HepG2 (cell line): ENCODE data around the gene CCDC158. TPM values are rescaled to one million over a fixed set of nuclear protein-coding genes. Genes with fewer than 3 reads are reported as not detected.

Experiments
- AKNA ChIP-seq: sonication (generic); formaldehyde crosslinking; IDR thresholded peaks from 2 replicates; pipeline ENCODE4 v1.4.0; 2020; ENCODE audit warnings: missing genetic modification reagents, borderline replicate concordance
- DR1 ChIP-seq: sonication (generic); formaldehyde crosslinking; IDR thresholded peaks from 2 replicates; pipeline ENCODE4 v1.8.0; 2021; ENCODE audit warnings: mild to moderate bottlenecking, missing genetic modification reagents, inconsistent platforms
- GATA4 ChIP-seq: sonication (generic); IDR thresholded peaks from 2 replicates; pipeline ENCODE4 v1.6.1; 2016; ENCODE audit warnings: antibody characterized with exemption, low read depth, borderline replicate concordance
- GLI4 ChIP-seq: sonication (generic); formaldehyde crosslinking; IDR thresholded peaks from 2 replicates; pipeline ENCODE4 v1.5.1; 2020; ENCODE audit warnings: missing genetic modification reagents, mild to moderate bottlenecking, moderate library complexity, borderline replicate concordance
- GPBP1L1 ChIP-seq: sonication (generic); formaldehyde crosslinking; IDR thresholded peaks from 2 replicates; pipeline ENCODE4 v1.5.0; 2020; ENCODE audit warnings: mild to moderate bottlenecking, missing genetic modification reagents
- HES4 ChIP-seq: sonication (generic); formaldehyde crosslinking; IDR thresholded peaks from 2 replicates; pipeline ENCODE4 v1.9.0; 2021; ENCODE audit warnings: mild to moderate bottlenecking, missing genetic modification reagents, borderline replicate concordance
- SOX6 ChIP-seq, 2 experiments: fragments of 450-650 bp in 1 of 2; sonication (generic) in 1 of 2; formaldehyde crosslinking in 1 of 2; IDR thresholded peaks; 2 replicates each; pipeline versions ENCODE4 v1.4.0 to v1.6.1; 2017 to 2020; ENCODE audit warnings: antibody characterized with exemption in 1 of 2, mild to moderate bottlenecking in 1 of 2, missing genetic modification reagents in 1 of 2
- SP2 ChIP-seq: sonication (generic); formaldehyde crosslinking; IDR thresholded peaks from 2 replicates; pipeline ENCODE4 v1.5.1; 2020; ENCODE audit warnings: mild to moderate bottlenecking, missing genetic modification reagents
- ZBTB10 ChIP-seq: sonication (generic); formaldehyde crosslinking; IDR thresholded peaks from 2 replicates; pipeline ENCODE4 v1.4.0; 2020; ENCODE audit warnings: missing genetic modification reagents, borderline replicate concordance
- ZBTB14 ChIP-seq: sonication (generic); formaldehyde crosslinking; IDR thresholded peaks from 2 replicates; pipeline ENCODE4 v1.4.0; 2020; ENCODE audit warnings: missing genetic modification reagents
- ZBTB7A ChIP-seq: sonication (generic); formaldehyde crosslinking; IDR thresholded peaks from 2 replicates; pipeline ENCODE4 v1.8.0; 2022; ENCODE audit warnings: mild to moderate bottlenecking, missing genetic modification reagents
- ZFP1 ChIP-seq: IDR thresholded peaks from 2 replicates; pipeline ENCODE4 v1.6.1; 2016
- ZFY ChIP-seq: sonication (generic); formaldehyde crosslinking; IDR thresholded peaks from 2 replicates; pipeline ENCODE4 v1.4.0; 2020; ENCODE audit warnings: missing genetic modification reagents
- ZKSCAN5 ChIP-seq: sonication (generic); formaldehyde crosslinking; IDR thresholded peaks from 2 replicates; pipeline ENCODE4 v1.5.1; 2020; ENCODE audit warnings: mild to moderate bottlenecking, missing genetic modification reagents
- ZMAT3 ChIP-seq: sonication (generic); formaldehyde crosslinking; conservative IDR thresholded peaks from 2 replicates; pipeline ENCODE4 v1.7.0; 2021; ENCODE audit warnings: missing genetic modification reagents
- ZNF451 ChIP-seq: sonication (generic); formaldehyde crosslinking; IDR thresholded peaks from 2 replicates; pipeline ENCODE4 v1.5.0; 2020; ENCODE audit warnings: mild to moderate bottlenecking, missing genetic modification reagents
- ZNF619 ChIP-seq: sonication (generic); formaldehyde crosslinking; IDR thresholded peaks from 2 replicates; pipeline ENCODE4 v1.4.0; 2020; ENCODE audit warnings: mild to moderate bottlenecking, missing genetic modification reagents
- ZSCAN30 ChIP-seq: sonication (generic); formaldehyde crosslinking; IDR thresholded peaks from 2 replicates; pipeline ENCODE4 v1.5.0; 2020; ENCODE audit warnings: mild to moderate bottlenecking, missing genetic modification reagents
- ZSCAN9 ChIP-seq: IDR thresholded peaks from 2 replicates; pipeline ENCODE4 v1.6.1; 2016; ENCODE audit warnings: borderline replicate concordance
- polyA plus RNA-seq, 8 experiments: library from polyadenylated mRNA; depleted of rRNA in 3 of 8; stranded (reverse) in 7 of 8; unstranded in 1 of 8; fragments of >200 nt; fragmentation: Illumina TruSeq in 4 of 8; extraction: Trizol in 4 of 8; gene quantifications; 2 replicates each; pipeline versions ENCODE4 v1.2.1 to v1.2.3, GENCODE V29; 2011 to 2016; ENCODE audit warnings: low read depth in 4 of 8, missing spikeins in 1 of 8, mixed read lengths in 1 of 8; ENCODE audit not compliant: insufficient read depth in 1 of 8
- total RNA-seq, 5 experiments: library from RNA; depleted of rRNA; stranded (reverse); fragments of >200 nt; fragmentation: Illumina TruSeq; extraction: Trizol; gene quantifications; 2 replicates each; pipeline ENCODE4 v1.2.3, GENCODE V29; 2016; ENCODE audit warnings: low read depth in 1 of 5

Gene CCDC158
- total and polyA plus RNA-seq, 2 of the 13 experiments (the other 11 are each of a cell fraction or from before 2014, with no cell fraction given), result not detected

- TF ChIP-seq GPBP1L1 (no peak), SOX6 (IDR thresholded peaks at IDR 0.05) (no peak), SOX6 (CRISPR knock-in tag; IDR thresholded peaks at IDR 0.05) (peak; percentile 42), AKNA (CRISPR knock-in tag) (no peak), ZBTB7A (CRISPR knock-in tag) (peak; percentile 75; the same call in 1 of the 2 replicates), ZSCAN9 (CRISPR knock-in tag) (no peak), ZBTB14 (CRISPR knock-in tag) (peak; percentile 67), ZKSCAN5 (CRISPR knock-in tag) (no peak), ZNF451 (CRISPR knock-in tag) (no peak), SP2 (no peak), GLI4 (CRISPR knock-in tag) (no peak), ZSCAN30 (peak; percentile 84), ZNF619 (CRISPR knock-in tag) (no peak), ZMAT3 (peak; percentile 27; the same call in 1 of the 2 replicates), ZFP1 (CRISPR knock-in tag) (no peak), ZBTB10 (CRISPR knock-in tag) (0 out of 2 replicates have a peak, but pooled peaks have one; percentile 54), ZFY (CRISPR knock-in tag) (peak; percentile 94), HES4 (CRISPR knock-in tag) (peak; percentile 47; the same call in 1 of the 2 replicates), GATA4 (no peak), DR1 (CRISPR knock-in tag) (no peak; the same call in none of the 2 replicates)
These were observed 114.7 kb downstream of the CCDC158 start, which contains the start of gene STBD1 (continued) for GRCh38 chr4:76305971-76306881.
